ENCODE data around the gene TRAM1L1.

The TRAM1L1 gene

DNA sequence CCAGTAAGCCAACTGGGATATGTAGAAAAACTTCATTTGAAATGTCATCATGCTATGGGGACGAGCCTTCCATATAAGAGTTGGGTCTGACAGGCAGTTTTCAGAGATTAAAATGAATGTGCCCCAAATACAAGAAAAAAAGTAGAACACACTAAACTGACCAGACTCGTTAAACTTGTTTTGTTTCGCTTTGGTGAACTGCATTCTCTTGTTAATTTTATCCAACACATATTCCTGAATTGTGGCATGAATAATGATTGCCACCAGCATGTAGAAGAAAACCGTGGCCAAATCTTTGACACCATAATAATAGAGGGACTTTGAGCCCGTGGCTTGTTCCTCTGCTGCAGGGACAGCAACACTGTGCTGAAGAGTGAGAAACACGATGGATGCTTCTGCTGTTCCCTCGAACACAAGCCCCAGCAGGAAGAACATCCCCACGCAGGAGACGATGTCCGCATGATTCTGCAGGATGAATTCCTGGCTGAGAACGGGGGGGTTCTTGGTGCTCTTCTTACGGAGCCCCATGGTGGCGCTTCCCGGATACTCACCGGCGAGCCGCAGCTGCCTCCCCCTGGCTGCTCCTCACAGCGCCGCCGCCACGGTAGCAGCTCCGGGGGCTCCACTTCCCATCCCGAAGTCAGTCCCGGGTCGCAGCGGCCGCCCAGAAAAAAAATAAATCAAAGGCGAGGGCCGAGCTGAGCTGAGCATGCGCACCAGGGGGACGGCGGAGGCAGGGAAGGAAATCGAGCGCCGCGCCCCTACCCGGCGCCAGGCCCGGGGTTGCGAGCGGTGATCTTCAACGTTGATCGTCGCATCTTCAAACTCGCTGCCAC is at the start of gene TRAM1L1:
Gene TRAM1L1, minus strand, starts transcription at position 711 of the 836 bp plus-strand sequence. Its CDS starts 183 bp downstream, at position 528.
- in situ Hi-C loops (cut with HindIII; ENCODE audit: low sequenced_read_pairs): no loop called here

DNA sequence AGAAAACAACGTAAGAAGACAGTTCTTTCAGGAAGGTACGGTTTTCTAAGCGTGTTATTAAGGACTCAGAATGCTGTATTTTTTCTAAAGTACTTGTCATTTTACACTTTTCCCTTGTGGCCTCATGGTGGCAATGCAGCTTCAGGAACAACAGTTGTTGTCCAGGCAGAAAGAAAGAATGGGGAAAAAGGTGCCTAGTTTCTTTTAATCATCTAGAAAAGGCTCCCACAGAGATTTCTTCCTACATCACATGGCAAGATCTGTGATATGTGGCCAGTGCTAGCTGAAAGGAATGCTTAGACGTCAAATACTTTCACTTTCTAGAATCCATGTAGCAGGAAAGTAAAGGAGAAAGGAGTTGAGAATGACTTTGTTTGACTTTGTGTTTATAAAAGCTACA is 49.0 kb upstream of the TRAM1L1 start:
- in situ Hi-C loops (cut with HindIII; ENCODE audit: low sequenced_read_pairs): no loop called here

DNA sequence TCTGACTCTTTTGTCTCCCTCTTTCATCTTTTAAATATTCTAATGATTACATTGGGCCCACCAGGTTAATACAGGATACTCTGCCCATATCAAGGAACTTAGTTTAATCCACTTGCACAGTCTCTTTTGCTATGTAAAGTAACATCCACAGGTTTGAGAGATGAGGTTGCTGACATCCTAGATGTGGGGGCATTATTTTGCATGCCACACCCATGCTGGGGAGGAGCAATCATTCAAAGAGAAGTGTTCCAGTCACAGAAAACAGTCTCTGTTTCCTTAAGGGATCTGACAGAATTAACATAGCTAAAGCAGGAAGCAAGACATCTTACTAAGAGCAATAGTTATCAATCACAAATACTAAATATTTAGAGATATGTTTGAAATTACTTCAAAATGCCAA is 11.5 kb upstream of the TRAM1L1 start:
- in situ Hi-C loops (cut with HindIII; ENCODE audit: low sequenced_read_pairs): no loop called here

DNA sequence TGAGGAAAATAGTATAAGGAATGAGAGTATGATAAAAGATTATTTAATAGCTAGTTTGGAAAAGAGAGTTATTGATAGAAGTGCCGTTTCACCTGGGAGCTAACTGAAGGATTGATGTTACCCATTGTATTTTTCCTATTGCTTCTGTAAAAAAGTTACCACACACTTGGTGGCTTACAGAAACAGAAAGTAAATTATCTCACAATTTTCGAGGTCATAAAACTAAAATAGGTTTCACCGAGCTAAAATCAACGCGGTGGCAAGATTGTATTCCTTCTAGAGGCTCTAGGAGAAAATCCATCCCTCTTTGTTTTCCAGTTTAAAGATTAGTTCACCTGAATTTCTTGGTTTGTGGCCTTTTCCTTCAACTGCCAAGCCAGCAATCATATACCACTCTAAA is 11.1 kb upstream of the TRAM1L1 start:
- in situ Hi-C loops (cut with HindIII; ENCODE audit: low sequenced_read_pairs): no loop called here

DNA sequence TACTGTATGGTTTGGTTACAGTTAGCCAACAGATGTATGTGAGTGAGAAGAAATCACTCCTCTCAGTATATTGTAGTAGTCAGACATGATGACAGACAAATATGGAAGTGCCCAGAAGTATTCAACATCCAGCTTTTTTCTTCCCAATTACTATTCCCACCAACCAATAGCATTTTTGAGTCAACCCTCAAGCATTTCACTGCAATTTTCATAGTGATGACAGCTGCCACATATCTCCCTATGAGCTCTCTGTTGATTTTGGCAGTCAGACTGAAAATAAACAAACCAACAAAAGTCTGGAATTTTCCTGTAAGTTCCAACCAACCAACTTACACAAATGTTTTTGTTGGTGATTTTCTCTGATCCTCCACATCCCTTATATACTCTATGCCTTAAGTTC is 8.2 kb upstream of the TRAM1L1 start:
- in situ Hi-C loops (cut with HindIII; ENCODE audit: low sequenced_read_pairs): no loop called here

DNA sequence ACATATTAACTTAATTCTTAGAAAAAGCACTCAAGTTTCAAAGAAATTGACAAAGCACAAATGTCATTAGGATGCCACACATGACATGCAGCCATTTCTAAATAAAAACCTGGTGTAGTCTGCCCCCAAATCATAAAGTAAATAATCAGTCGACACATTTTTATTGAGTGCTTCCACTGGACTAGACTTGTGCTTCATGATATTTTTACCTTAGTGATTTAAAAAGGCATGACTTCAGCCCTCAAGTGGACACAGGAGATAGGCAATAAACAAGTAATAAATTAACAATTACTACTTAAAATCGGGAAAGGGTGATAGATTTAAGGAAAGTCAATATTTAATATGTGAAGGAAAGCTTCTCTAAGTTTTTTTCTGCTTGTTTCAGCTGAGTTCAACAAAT is 7.6 kb downstream of the TRAM1L1 start:
- in situ Hi-C loops (cut with HindIII; ENCODE audit: low sequenced_read_pairs): no loop called here

DNA sequence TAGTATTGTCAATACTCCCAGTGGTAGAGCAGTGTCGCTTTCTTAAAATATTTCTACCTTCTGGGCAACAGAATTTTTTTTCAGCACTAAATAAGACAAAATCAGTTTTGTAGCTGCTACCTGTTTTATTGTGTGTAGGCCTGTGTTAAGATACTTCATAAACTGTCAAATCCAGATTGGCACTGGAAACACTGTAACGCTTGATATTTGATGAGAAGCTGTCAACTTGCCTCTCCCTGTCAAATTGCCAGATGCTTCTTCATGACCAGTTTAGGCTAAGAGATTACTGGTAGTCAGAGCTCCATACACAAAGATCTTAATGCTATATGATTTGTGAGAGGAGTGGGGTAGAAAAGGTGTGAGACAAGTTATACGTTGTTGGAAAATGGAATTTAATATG is 17.3 kb downstream of the TRAM1L1 start:
- in situ Hi-C loops (cut with HindIII; ENCODE audit: low sequenced_read_pairs): no loop called here

DNA sequence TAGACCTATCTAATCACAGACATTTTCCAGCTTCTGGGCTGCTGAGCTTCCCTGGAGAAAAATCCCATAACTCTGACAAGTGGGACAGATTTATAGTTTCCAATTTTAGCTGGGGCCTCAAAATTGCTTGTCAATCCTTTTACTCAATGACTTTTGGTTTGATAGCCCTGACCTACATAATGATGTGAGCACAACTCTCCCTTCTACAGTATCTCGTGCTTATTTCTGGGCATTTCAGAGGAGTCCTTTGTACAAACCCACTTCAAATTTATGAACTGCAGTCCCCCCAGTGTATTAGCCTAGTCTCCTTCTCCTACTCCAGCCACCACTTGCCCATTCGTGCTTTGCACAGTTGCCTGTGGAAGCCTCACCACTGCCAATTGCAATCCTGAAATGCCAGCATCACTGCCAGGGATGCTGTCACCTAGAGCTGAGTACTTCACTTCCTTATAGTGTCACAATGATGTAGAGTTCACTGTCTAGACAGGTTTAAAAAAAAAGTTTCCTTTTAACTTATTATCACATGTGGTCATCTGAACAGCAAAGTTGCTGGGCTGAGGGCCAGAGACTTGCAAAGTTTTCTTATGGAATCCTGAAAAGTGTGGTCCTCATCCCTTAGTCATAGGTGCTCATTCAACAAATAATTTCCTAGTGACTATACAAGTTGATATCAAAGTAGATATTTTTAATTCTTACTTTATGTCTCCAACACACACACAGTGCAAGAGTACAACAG is 21.2 kb downstream of the TRAM1L1 start:
- in situ Hi-C loops (cut with HindIII; ENCODE audit: low sequenced_read_pairs): no loop called here

DNA sequence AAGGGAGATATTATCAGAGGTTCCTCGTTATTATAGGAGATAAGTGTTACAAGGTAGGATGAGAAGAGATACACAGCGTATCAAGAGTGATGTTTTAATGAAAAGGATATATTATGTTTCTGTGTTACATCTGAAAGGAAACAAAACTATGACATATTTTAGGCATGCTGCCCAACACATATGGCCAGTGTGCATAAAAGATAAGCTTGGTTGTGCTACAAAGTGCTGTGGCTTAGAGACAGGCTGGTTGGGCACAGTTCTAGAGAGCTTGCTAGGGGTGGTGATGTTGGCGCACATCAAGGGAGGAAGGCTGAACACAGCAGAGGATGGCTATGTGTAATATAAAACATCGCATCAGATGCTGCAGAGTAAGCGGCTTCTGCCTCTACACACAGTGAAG is 42.4 kb downstream of the TRAM1L1 start:
- in situ Hi-C loops (cut with HindIII; ENCODE audit: low sequenced_read_pairs): no loop called here
